Ovary (tissue), 3 donors: ENCODE data around the gene NKX2-4.

Source experiments
- CTCF ChIP-seq, 3 donors: fragments of 450-650 bp in 2 of 3; fragments of 200-600 bp in 1 of 3; IDR thresholded peaks; one replicate each; pipeline versions ENCODE4 v1.5.1 to v1.8.0; 2016 to 2022; ENCODE audit warnings: antibody characterized with exemption in 3 of 3, mild to moderate bottlenecking in 1 of 3
- EP300 ChIP-seq: sonication (generic); formaldehyde crosslinking; IDR thresholded peaks from one replicate; pipeline ENCODE4 v1.6.1; 2017; ENCODE audit warnings: antibody characterized with exemption
- donor health status: DM: no; HTN: no; CAD: no.

- TF ChIP-seq CTCF (IDR thresholded peaks at IDR 0.05) (no peak), EP300 (no peak)
Observed at GRCh38 chr20:21378259-21378658, 19.1 kb downstream of the NKX2-4 start.
